ENCODE measurements around the gene CD207.
"Not testable (repeated sequence)": the region's sequence is repeated elsewhere in the genome, so short reads cannot be mapped to it uniquely, and the experiment has no call there.

Gene CD207

DNA sequence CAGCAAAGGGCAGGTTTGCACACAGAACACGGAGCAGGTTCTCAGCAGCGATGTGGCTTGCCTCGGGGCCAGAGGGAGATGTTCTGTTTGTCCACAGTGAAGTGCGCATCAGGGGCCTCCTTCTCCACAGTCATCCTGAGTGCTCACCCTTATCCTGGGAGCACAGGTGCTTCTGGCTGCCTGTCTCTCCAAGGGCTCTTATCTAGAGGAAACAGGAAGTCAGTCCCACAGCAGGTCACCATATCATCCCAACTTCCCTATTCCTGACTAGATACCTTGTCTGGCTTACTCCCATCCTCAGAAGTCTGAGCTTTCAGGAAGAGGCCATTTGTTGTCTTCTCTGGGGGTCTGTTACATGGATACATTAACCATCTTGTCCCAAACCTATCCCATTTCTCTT, at the start of gene CD207:
TSS of gene CD207 (minus strand) at position 174 of the 400 bp plus-strand sequence. CDS start at position 134, 40 bp downstream.
- H3K4me3 Mint-ChIP-seq, result no peak within 1 kb of the TSS
- H3K9me3 Mint-ChIP-seq, result no peaks in the 10 kb centered on the region
- H3K27ac Mint-ChIP-seq, result no peak within 1 kb of the TSS
- no peaks in the 10 kb centered on the region for H3K36me3 Mint-ChIP-seq (ENCODE audit: low read depth)
- no peaks in the 10 kb centered on the region for H3K4me1 Mint-ChIP-seq (ENCODE audit: low read depth)
- DNase-seq, result no peak
- H3K27me3 Mint-ChIP-seq, result peaks cover 9% of the 10 kb centered on the region

DNA sequence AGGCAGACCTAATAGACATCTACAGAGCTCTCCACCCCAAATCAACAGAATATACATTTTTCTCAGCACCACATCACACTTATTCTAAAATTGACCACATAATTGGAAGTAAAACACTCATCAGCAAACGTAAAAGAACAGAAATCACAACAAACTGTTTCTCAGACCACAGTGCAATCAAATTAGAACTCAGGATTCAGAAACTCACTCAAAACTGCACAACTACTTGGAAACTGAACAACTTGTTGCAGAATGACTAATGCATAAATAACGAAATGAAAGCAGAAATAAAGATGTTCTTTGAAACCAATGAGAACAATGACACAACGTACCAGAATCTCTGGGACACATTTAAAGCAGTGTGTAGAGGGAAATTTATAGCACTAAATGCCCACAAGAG, 42.9 kb upstream of the CD207 start:
- H3K36me3 Mint-ChIP-seq (ENCODE audit: low read depth); H3K9me3 Mint-ChIP-seq; H3K4me3 Mint-ChIP-seq; DNase-seq: not testable (repeated sequence)
- Mint-ChIP-seq H3K27ac (peak overlapping the region; percentile 9), H3K27me3 (peaks cover 95% of the 10 kb centered on the region), H3K4me1 (ENCODE audit: low read depth) (peaks cover 11% of the 10 kb centered on the region)

DNA sequence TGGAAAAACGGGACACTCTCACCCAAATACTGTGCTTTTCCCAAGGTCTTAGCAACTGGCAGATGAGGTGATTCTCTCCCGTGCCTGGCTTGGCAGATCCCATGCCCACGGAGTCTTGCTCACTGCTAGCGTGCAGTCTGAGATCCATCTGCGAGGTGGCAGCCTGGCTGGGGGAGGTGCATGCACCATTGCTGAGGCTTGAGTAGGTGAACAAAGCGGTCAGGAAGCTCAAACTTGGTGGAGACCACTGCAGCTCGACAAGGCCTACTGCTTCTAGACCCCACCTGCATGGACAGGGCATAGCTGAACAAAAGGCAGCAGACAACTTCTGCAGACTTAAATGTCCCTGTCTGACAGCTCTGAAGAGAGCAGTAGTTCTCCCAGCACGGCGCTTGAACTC, 40.5 kb upstream of the CD207 start:
- not testable (repeated sequence) for DNase-seq; H3K4me3 Mint-ChIP-seq; H3K27ac Mint-ChIP-seq; H3K36me3 Mint-ChIP-seq (ENCODE audit: low read depth); H3K9me3 Mint-ChIP-seq
- Mint-ChIP-seq H3K27me3 (peaks cover 95% of the 10 kb centered on the region), H3K4me1 (ENCODE audit: low read depth) (peaks cover 17% of the 10 kb centered on the region)

DNA sequence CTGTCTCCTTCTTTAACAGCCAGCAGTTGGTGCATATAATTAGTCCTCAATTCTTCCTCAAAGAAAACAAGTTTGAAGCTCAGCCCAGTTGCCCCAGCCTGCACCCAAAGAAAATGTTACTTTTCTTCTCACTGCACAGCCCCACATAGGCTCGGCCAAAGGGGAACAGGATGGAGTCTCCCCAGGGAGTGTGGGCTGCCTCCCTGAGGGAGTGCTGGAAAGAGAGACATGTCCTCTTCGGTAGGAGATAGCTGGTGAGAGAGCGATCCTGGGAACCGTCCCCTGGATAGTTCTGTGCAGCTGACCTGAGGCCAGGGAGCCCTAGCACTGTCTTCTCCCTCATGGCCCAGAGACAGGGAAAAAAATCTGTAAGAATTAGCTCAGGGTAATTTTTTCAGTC, 37.9 kb upstream of the CD207 start:
- Mint-ChIP-seq H3K4me1 (ENCODE audit: low read depth) (peaks cover 13% of the 10 kb centered on the region), H3K4me3 (no peak overlapping the region), H3K9me3 (peaks cover 2% of the 10 kb centered on the region), H3K27ac (no peak overlapping the region), H3K36me3 (ENCODE audit: low read depth) (no peaks in the 10 kb centered on the region), H3K27me3 (peaks cover 77% of the 10 kb centered on the region)
- peak; percentile 17 for DNase-seq

DNA sequence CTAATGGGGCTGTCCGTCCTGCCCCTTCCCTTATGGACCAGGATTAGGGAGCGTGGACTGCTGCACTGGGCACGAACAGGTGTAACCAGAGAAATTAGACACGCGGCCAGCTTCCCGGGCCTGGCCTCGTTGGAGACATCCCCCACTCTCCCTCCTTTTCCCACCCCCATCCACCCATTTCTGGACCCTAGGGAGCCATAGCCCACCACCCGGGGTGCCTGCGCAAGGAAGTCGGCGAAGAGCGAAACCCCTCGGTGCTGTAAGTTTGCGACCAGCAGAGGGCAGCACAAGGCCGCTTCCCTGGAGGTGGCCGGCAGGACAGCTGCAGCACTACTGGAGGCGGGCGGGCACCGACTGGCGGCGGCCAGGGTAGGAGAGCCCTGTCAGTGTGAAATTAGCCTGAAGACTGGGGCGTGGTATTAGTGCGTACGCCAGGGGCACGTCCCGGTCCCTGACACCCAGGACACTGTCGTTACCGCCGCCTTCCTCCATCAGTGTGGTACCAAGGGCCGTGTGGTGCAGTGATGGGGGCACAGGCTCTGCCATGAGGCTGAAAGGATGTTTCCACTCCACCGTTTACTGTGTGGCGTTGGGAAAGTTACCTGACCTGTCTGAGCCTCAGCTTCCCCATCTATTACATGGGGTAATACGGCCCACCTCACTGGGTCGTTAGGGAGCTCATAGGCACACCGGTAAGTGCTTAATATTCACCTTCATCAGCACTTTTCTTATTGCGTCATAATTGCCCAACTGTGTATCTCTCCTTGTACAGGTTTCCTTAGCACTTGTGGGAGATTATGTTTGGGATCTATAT, 36.0 kb upstream of the CD207 start:
- Mint-ChIP-seq H3K27me3 (peaks cover 58% of the 10 kb centered on the region), H3K4me3 (peak overlapping the region; percentile 42), H3K27ac (no peak overlapping the region), H3K4me1 (ENCODE audit: low read depth) (peaks cover 6% of the 10 kb centered on the region), H3K36me3 (ENCODE audit: low read depth) (no peaks in the 10 kb centered on the region), H3K9me3 (no peaks in the 10 kb centered on the region)
- peak; percentile 88 for DNase-seq

DNA sequence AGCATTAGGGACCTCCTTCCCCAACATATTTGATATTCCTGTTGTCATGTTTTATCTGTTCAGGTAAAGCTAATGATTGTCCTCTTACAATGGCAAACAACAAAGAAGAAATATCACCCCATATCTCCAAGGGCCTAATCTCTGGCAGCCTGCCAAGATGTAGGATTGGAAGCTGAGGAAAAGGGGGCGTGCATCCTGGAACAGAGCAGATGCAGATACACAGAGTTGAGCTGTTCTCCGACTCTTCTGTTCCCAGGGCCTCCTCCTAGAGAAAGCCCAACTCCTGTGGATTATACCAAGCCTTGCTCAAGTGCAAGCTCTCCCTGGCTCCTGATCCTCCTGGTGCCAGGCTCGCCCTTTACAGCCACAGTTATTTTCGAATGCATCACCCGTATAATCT, 35.2 kb upstream of the CD207 start:
- H3K36me3 Mint-ChIP-seq (ENCODE audit: low read depth), result no peaks in the 10 kb centered on the region
- H3K27ac Mint-ChIP-seq, result no peak overlapping the region
- DNase-seq, result no peak
- H3K9me3 Mint-ChIP-seq, result no peaks in the 10 kb centered on the region
- H3K4me3 Mint-ChIP-seq, result no peak overlapping the region
- H3K27me3 Mint-ChIP-seq, result peaks cover 50% of the 10 kb centered on the region
- peaks cover 6% of the 10 kb centered on the region for H3K4me1 Mint-ChIP-seq (ENCODE audit: low read depth)

DNA sequence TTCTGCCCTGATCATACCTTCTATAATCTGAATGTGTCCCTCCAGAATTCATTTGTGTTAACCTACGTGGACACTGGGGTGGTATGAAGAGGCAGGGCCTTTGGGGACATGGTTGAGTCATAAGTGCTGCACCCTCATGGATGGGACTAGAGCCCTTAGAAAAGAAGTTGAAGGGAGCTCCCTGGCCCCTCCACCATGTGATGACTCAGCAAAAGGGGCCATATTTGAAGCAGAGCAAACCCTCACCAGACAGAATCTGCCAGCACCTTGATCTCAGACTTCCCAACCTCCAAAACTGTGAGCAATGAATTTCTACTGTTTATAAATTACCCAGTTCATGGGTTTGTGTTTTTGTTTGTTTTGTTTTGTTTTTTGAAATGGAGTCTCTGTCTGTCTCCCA, 33.4 kb upstream of the CD207 start:
- peak; percentile 16 for DNase-seq
- peaks cover 6% of the 10 kb centered on the region for H3K4me1 Mint-ChIP-seq (ENCODE audit: low read depth)
- H3K36me3 Mint-ChIP-seq (ENCODE audit: low read depth), result no peaks in the 10 kb centered on the region
- H3K27me3 Mint-ChIP-seq, result peaks cover 38% of the 10 kb centered on the region
- H3K27ac Mint-ChIP-seq, result no peak overlapping the region
- no peak overlapping the region for H3K4me3 Mint-ChIP-seq
- H3K9me3 Mint-ChIP-seq, result no peaks in the 10 kb centered on the region

DNA sequence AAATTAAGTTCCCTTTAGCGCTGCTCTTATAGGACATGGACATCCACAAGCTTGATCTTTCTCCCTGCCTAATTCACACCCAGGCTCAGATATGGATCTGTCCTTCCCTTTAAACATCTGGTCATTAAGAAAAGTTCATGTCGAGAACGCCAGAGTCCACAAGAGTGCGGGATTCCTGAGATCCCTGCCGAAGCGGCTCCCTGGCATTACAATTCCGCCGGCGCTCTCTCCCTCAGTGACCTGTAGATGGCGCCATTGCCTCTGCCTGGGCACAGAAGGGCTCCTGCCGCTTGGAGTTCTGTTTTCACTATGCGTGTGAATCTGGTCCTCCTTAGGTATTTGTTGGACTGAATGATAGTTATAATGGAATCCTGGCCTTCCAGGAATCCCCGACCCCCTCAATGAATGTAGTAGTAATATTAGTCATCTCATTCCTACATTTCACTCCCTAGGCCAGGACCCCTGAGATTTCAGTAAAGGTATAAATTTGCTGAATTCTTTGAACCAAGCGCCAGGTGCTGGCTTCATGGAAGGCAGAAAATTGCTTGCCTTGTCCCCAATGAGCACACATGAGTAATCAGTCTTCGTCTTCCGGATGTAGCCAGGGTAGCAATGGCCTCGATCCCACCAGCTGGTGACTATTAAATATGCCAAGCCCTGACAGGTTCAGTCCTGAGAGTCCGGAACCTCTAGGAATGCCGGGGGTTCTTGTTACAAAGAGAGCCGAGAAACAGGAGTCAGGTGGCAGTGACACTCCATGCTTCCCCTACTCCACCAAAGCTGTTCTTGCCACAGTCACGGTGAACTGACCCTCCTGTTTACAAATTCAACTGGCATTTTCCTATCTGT, 26.4 kb upstream of the CD207 start:
- no peak overlapping the region for H3K27ac Mint-ChIP-seq

DNA sequence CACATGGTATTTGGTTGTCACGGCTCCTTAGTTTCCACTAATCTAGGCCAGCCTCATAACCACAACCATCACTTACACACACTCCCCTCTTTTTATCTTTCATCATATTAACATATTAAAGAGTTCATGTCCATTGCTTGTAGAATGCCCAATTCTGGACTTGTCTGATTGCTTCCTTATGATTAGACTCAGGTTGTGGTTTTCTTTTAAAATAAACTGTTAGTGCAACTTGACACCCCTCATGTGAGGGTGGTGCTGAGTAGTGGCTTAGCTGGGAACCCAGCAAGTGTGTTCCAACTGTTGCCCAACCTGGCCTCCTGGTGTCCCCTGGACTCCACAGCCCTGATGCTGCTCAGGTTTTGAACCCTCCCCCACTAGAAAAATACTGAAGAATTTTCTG, 20.1 kb upstream of the CD207 start:
- peaks cover 25% of the 10 kb centered on the region for H3K4me1 Mint-ChIP-seq (ENCODE audit: low read depth)
- no peaks in the 10 kb centered on the region for H3K9me3 Mint-ChIP-seq
- no peak for DNase-seq
- no peak overlapping the region for H3K4me3 Mint-ChIP-seq
- no peak overlapping the region for H3K27ac Mint-ChIP-seq
- H3K36me3 Mint-ChIP-seq (ENCODE audit: low read depth), result no peaks in the 10 kb centered on the region
- H3K27me3 Mint-ChIP-seq, result peaks cover 6% of the 10 kb centered on the region

More for the DNA sequence above, 26.4 kb upstream of the CD207 start:
- peaks cover 6% of the 10 kb centered on the region for H3K4me1 Mint-ChIP-seq (ENCODE audit: low read depth)
- H3K9me3 Mint-ChIP-seq, result no peaks in the 10 kb centered on the region
- no peaks in the 10 kb centered on the region for H3K36me3 Mint-ChIP-seq (ENCODE audit: low read depth)
- peaks cover 35% of the 10 kb centered on the region for H3K27me3 Mint-ChIP-seq
- DNase-seq, result peak; percentile 82
- H3K4me3 Mint-ChIP-seq, result no peak overlapping the region

DNA sequence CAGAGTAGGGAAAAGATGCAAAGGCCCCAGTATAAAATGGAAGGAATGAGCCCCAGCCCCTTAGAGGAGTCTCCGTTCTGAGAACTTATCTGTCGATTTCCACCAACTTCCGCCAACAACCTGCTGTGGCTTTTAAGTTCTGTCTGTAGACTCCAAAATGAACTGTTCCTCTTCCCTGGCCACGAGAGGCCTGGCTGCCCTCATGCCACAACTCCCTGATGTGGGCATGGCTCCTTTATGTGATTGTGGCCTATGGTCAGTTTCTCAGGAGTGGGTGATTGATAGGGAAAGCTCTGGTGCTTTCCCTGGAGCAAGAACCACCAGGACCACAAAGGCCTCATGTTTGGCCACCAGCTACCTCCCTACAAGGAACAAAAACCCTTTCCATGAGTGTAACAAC, 18.8 kb upstream of the CD207 start:
- H3K27ac Mint-ChIP-seq, result no peak overlapping the region
- H3K27me3 Mint-ChIP-seq, result no peaks in the 10 kb centered on the region
- no peaks in the 10 kb centered on the region for H3K9me3 Mint-ChIP-seq
- H3K4me3 Mint-ChIP-seq, result no peak overlapping the region
- H3K36me3 Mint-ChIP-seq (ENCODE audit: low read depth), result no peaks in the 10 kb centered on the region
- DNase-seq, result no peak
- H3K4me1 Mint-ChIP-seq (ENCODE audit: low read depth), result peaks cover 34% of the 10 kb centered on the region

DNA sequence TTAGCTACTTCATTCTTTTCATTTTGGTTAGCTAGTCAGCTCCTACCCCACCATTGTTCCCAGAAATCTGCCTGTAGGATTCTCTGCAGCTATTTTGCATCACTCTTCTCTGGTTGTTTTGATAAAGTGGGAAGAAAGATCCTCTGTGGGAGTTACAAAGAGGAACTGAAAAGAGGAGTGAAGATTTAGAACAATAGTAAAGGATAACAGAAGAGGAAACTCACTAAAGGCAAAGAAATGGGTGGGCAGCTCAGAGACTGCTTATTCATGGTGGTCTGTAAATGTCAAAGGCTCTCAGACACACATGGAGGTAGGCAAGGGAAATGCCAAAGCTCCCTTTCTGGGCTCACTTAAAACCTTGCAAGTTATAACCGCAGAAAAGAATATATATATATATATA, 17.2 kb upstream of the CD207 start:
- Mint-ChIP-seq H3K27ac (peak overlapping the region; percentile 92), H3K9me3 (no peaks in the 10 kb centered on the region), H3K27me3 (no peaks in the 10 kb centered on the region), H3K4me3 (no peak overlapping the region), H3K36me3 (ENCODE audit: low read depth) (no peaks in the 10 kb centered on the region), H3K4me1 (ENCODE audit: low read depth) (peaks cover 36% of the 10 kb centered on the region)
- no peak for DNase-seq

DNA sequence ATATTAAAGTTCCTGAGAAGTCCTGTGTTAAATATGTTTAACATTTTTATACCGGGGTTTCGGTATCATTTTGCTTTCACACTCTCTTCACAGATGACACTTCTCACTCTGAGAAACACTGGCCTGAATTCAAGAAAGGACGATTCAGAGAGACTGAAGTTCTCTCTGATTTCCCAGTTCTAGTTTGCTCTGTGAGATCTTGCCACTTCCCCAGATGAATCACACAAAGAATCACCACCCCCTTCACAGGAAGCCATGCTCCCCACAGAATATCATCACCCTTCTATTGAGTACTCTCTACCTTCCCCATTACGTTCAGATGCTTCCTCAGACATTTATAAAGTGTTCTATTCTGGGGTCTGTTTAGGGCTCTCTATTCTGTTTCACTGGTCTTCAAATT, 16.1 kb upstream of the CD207 start:
- DNase-seq, result no peak
- Mint-ChIP-seq H3K4me3 (peak overlapping the region; percentile 54), H3K9me3 (no peaks in the 10 kb centered on the region), H3K36me3 (ENCODE audit: low read depth) (no peaks in the 10 kb centered on the region), H3K4me1 (ENCODE audit: low read depth) (peaks cover 36% of the 10 kb centered on the region), H3K27ac (peak overlapping the region; percentile 92), H3K27me3 (no peaks in the 10 kb centered on the region)

DNA sequence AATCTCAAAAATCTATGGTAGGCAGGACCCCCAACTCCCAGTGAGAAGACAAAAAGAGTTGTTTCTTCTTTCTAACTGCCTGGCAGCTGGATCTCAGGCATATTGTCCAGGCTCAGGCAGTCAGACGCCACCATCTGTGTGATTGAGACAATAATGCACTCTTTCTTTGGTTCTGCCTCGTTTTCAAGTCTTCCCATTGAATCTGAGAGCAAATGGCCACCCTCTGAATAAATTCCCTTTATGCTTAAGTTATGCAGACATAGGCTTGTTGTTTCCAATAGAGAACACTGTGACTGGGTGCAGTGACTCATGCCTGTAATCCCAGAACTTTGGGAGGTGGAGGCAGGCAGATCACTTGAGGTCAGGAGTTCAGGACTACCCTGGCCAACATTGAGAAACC, 15.3 kb upstream of the CD207 start:
- Mint-ChIP-seq H3K9me3 (no peaks in the 10 kb centered on the region), H3K36me3 (ENCODE audit: low read depth) (no peaks in the 10 kb centered on the region), H3K4me1 (ENCODE audit: low read depth) (peaks cover 36% of the 10 kb centered on the region), H3K4me3 (no peak overlapping the region), H3K27ac (peak overlapping the region; percentile 81), H3K27me3 (no peaks in the 10 kb centered on the region)
- DNase-seq, result no peak

DNA sequence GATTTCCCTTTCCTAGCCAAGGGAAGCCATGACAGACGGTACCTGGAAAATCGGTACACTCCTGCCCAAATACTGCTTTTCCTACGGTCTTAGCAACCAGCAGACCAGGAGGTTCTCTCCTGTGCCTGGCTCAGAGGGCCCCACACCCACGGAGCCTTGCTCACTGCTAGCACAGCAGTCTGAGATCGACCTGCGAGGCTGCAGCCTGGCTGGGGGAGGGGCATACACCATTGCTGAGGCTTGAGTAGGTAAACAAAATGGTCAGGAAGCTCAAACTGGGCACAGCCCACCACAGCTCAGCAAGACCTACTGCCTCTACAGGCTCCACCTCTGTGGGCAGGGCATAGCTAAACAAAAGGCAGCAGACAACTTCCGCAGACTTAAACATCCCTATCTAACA, 6.8 kb upstream of the CD207 start:
- peaks cover 3% of the 10 kb centered on the region for H3K27me3 Mint-ChIP-seq
- no peak overlapping the region for H3K4me3 Mint-ChIP-seq

More for the DNA sequence above, 6.8 kb upstream of the CD207 start:
- Mint-ChIP-seq H3K4me1 (ENCODE audit: low read depth) (no peaks in the 10 kb centered on the region), H3K36me3 (ENCODE audit: low read depth) (no peaks in the 10 kb centered on the region), H3K27ac (no peak overlapping the region), H3K9me3 (no peaks in the 10 kb centered on the region)
- no peak for DNase-seq

Measured in activated T-cell treated with anti-CD3 and anti-CD28 coated beads, Interleukin-2, amount 50 U/mL, for 24 hours (primary cell).